IPS-15b (cell line): ENCODE results near the gene DHRSX.

Source experiments
- H3K27me3 ChIP-seq: one replicate; pipeline ENCODE4 v1.6.1; 2013; ENCODE audit warnings: low read length; ENCODE audit not compliant: control insufficient read depth, insufficient read depth
- H3K36me3 ChIP-seq: one replicate; pipeline ENCODE4 v1.6.1; 2013; ENCODE audit warnings: low read length; ENCODE audit not compliant: control insufficient read depth, insufficient read depth
- H3K4me1 ChIP-seq: one replicate; pipeline ENCODE4 v1.6.1; 2013; ENCODE audit warnings: mild to moderate bottlenecking, low read length; ENCODE audit not compliant: control insufficient read depth, insufficient read depth
- H3K4me3 ChIP-seq: one replicate; pipeline ENCODE4 v1.5.1; 2013; ENCODE audit warnings: low read depth, low read length
- H3K9ac ChIP-seq: one replicate; pipeline ENCODE4 v1.6.1; 2013; ENCODE audit warnings: low read depth, mild to moderate bottlenecking, low read length
- H3K9me3 ChIP-seq: one replicate; pipeline ENCODE4 v1.6.1; 2013; ENCODE audit warnings: mild to moderate bottlenecking, low read length; ENCODE audit not compliant: control insufficient read depth, insufficient read depth

DHRSX gene

GRCh38 chrX:2500803-2501558 lies at the start of gene DHRSX, which contains the start of gene ZBED1:
Gene DHRSX, minus strand, starts transcription at chrX:2500976. Its CDS starts 51 bp downstream, at chrX:2500925.
Gene ZBED1, minus strand, starts transcription at chrX:2500976. Its CDS starts 10,257 bp downstream, at chrX:2490719.
- Histone ChIP-seq H3K9ac (peak within 1 kb of the TSS; percentile 65), H3K27me3 (no peaks in the 10 kb centered on the region), H3K36me3 (no peaks in the 10 kb centered on the region), H3K4me1 (peaks cover 9% of the 10 kb centered on the region), H3K4me3 (peak within 1 kb of the TSS; percentile 70), H3K9me3 (no peaks in the 10 kb centered on the region)

- Histone ChIP-seq H3K9ac (no peak overlapping the region), H3K27me3 (no peaks in the 10 kb centered on the region), H3K4me1 (peaks cover 14% of the 10 kb centered on the region), H3K9me3 (no peaks in the 10 kb centered on the region), H3K4me3 (peak overlapping the region; percentile 22), H3K36me3 (no peaks in the 10 kb centered on the region)
These were observed 49.1 kb upstream of the DHRSX start for GRCh38 chrX:2549876-2550275.

GRCh38 chrX:2548711-2549423 lies 48.1 kb upstream of the DHRSX start:
- Histone ChIP-seq H3K4me3 (no peak overlapping the region), H3K36me3 (no peaks in the 10 kb centered on the region), H3K9ac (no peak overlapping the region)

GRCh38 chrX:2547736-2548135 lies 47.0 kb upstream of the DHRSX start:
- no peaks in the 10 kb centered on the region for H3K27me3 ChIP-seq
- no peaks in the 10 kb centered on the region for H3K9me3 ChIP-seq
- H3K9ac ChIP-seq: no peak overlapping the region
- peaks cover 14% of the 10 kb centered on the region for H3K4me1 ChIP-seq
- H3K4me3 ChIP-seq: no peak overlapping the region
- H3K36me3 ChIP-seq: no peaks in the 10 kb centered on the region

More at GRCh38 chrX:2548711-2549423, 48.1 kb upstream of the DHRSX start:
- Histone ChIP-seq H3K27me3 (no peaks in the 10 kb centered on the region), H3K9me3 (no peaks in the 10 kb centered on the region), H3K4me1 (peaks cover 14% of the 10 kb centered on the region)

GRCh38 chrX:2546496-2546895 lies 45.7 kb upstream of the DHRSX start:
- Histone ChIP-seq H3K4me1 (peaks cover 14% of the 10 kb centered on the region), H3K9ac (no peak overlapping the region), H3K36me3 (no peaks in the 10 kb centered on the region), H3K27me3 (no peaks in the 10 kb centered on the region), H3K9me3 (no peaks in the 10 kb centered on the region), H3K4me3 (no peak overlapping the region)

- Histone ChIP-seq H3K4me1 (peaks cover 9% of the 10 kb centered on the region), H3K9ac (no peak overlapping the region), H3K9me3 (no peaks in the 10 kb centered on the region), H3K4me3 (no peak overlapping the region), H3K27me3 (no peaks in the 10 kb centered on the region), H3K36me3 (no peaks in the 10 kb centered on the region)
These were observed 44.4 kb upstream of the DHRSX start for GRCh38 chrX:2545144-2545543.

- Histone ChIP-seq H3K4me1 (no peaks in the 10 kb centered on the region), H3K4me3 (no peak overlapping the region), H3K27me3 (no peaks in the 10 kb centered on the region), H3K9me3 (no peaks in the 10 kb centered on the region), H3K9ac (no peak overlapping the region), H3K36me3 (no peaks in the 10 kb centered on the region)
These were observed 42.2 kb upstream of the DHRSX start for GRCh38 chrX:2542826-2543521.

GRCh38 chrX:2541603-2542002 lies 40.8 kb upstream of the DHRSX start:
- Histone ChIP-seq H3K9ac (no peak overlapping the region), H3K4me1 (no peaks in the 10 kb centered on the region), H3K36me3 (no peaks in the 10 kb centered on the region), H3K4me3 (no peak overlapping the region), H3K9me3 (no peaks in the 10 kb centered on the region), H3K27me3 (no peaks in the 10 kb centered on the region)

- H3K9me3 ChIP-seq: no peaks in the 10 kb centered on the region
- no peaks in the 10 kb centered on the region for H3K27me3 ChIP-seq
- H3K4me3 ChIP-seq: no peak overlapping the region
- no peak overlapping the region for H3K9ac ChIP-seq
- no peaks in the 10 kb centered on the region for H3K36me3 ChIP-seq
- H3K4me1 ChIP-seq: no peaks in the 10 kb centered on the region
These were observed 39.7 kb upstream of the DHRSX start for GRCh38 chrX:2540426-2540947.

GRCh38 chrX:2539586-2539985 lies 38.8 kb upstream of the DHRSX start:
- H3K36me3 ChIP-seq: no peaks in the 10 kb centered on the region
- no peak overlapping the region for H3K9ac ChIP-seq
- no peak overlapping the region for H3K4me3 ChIP-seq
- no peaks in the 10 kb centered on the region for H3K4me1 ChIP-seq
- H3K27me3 ChIP-seq: no peaks in the 10 kb centered on the region
- H3K9me3 ChIP-seq: no peaks in the 10 kb centered on the region

- no peak overlapping the region for H3K9ac ChIP-seq
- H3K4me3 ChIP-seq: no peak overlapping the region
- H3K9me3 ChIP-seq: no peaks in the 10 kb centered on the region
- no peaks in the 10 kb centered on the region for H3K27me3 ChIP-seq
- H3K36me3 ChIP-seq: no peaks in the 10 kb centered on the region
- no peaks in the 10 kb centered on the region for H3K4me1 ChIP-seq
These were observed 37.4 kb upstream of the DHRSX start for GRCh38 chrX:2538031-2538757.
